SKM-1 (cell line): Measurements from ENCODE around the gene CACNA2D4.
"Not testable (repeated sequence)": the region's sequence is repeated elsewhere in the genome, so short reads cannot be mapped to it uniquely, and the experiment has no call there.

Experiments
- DNase-seq: peaks from one replicate; lab custom pipeline; 2025; ENCODE audit not compliant: unreplicated experiment; lab: John Stamatoyannopoulos, UW

Gene CACNA2D4

DNA sequence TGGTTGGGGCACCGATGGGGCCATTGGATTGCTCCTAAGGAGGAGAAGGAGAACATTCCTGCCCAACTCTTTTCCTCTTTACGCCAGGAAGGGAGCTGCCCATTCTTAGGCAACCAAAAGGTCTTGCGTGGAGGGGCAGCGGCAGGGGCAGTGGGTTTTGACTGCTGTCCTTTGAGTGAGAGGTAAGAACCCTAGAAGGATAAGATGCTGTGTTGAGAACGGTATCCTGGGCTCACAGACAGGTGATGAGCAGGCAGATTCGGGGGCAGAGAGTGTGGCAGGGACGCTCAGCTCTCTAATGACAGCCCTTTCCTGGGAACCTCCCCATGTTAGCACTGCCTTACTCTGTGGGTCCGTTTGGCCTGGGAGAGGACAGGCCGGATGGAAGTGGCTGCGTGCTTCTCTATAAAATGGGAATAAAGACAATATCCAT lies 84.8 kb downstream of the CACNA2D4 start:
- DNase-seq = no peak

DNA sequence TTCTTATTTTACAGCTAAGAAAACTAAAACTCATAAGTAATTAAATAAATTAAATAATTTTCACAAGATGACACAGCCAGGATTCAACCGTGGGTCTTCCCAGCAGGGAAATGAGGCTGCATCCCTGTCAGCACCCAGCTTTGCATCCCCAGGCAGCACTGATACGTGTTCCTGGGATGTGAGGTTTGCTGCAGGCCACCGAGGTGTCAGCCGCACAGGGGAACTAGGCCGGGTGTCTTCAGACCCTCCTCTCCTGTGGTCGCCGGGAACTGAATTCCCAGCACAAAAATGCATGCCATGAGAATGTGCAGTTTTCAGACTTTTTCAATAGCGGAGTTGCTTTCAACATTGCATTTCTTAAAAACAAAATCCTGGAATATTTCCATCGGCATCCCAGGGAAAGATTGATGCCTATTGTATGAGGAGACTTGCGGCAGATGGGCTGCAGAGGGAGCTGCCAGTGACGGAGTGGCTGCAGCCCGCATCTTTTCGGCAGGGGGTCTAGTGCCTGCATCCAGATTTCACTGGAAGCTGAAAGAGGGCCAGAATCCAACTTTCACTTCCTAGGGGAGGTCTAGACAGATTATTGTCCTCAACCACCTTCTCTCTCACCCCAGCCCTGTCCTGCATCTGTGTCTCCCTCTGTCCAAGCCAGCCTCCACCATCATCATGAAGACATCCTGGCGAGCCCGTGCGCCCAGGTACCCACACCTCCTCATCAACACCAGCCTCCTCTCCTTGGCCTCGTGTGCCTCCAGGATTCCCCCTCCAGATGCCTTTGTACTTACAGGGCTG lies 85.5 kb downstream of the CACNA2D4 start:
- no peak for DNase-seq

DNA sequence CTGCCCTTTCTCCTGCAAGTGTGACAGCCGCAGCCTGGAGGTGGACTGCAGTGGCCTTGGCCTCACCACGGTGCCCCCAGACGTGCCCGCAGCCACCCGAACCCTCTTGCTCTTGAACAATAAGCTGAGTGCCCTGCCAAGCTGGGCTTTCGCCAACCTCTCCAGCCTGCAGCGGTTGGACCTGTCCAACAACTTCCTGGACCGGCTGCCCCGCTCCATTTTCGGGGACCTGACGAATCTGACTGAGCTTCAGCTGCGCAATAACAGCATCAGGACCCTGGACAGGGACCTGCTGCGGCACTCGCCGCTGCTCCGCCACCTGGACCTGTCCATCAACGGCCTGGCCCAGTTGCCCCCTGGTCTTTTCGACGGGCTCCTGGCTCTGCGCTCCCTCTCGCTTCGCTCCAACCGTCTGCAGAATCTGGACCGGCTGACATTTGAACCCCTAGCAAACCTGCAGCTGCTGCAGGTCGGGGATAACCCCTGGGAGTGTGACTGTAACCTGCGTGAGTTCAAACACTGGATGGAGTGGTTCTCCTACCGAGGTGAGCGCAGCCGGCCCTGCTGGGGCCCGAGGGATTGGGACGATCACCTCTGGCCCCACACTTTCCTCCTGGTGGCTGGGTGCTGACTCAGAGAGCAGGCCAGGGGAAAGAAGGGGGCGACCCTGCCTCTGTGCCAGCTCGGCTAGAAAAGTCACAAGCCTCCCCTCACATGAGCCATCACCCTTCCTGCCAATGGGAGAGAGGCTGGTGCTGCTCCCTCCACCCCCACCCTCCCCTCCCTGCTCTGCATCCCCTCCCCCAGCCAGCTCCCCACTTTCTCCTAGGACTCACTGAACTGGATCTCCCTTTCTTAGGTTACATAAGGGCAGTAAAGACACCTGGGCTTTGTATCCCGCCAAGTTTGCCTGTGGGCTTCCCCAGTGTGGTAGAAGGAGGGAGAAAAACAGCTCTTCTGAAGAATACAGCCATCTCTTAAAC lies 87.2 kb downstream of the CACNA2D4 start:
- no peak for DNase-seq

DNA sequence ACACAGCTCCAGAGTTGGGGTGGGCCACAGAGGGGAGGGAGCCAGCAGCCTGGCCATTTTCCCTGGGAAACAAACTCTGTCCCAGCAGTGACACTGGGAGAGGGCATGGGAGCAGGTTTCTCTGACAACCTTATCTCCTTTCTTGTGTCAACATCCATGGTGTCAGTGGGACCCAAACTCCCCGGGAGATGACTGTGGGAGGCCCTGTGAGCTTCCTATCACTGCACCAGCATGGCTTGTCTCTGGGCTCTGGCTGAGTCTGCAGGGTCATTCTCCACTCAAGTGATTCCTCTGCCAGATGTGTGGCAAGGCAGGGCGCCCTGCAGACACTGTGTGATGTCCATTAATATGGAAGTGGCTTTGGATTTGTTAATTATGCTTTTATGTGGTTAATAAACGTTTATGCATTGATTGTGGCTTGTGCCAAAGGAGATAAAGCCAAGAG lies 88.0 kb downstream of the CACNA2D4 start:
- no peak for DNase-seq

DNA sequence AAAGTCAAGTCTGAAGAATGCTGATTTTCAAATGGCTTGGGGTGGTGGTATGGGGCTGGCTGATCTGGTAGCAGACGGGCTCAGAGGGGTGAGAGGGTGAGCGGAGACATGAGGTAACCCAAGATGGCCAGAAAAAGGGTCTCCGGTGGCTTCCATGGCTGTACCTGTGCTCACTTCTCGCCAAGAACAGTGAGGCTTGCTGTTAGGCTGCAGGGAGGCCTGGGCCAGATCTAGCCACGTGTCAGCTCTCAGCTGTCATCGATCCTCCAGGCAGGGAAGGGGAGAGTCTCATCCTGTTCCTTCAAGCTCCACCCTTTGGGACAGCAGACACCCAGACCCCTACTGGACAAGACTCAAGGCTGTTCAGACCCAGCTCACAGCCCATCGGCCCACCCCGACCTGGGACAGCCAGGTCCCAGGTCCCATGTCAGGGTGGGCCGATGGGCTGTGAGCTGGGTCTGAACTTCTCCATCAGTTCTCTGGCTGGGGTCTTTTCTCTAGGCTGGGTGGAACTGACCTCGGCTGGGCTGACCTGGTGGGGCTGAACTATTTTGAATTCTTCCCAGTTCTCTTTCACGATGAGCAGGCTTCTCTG lies 89.0 kb downstream of the CACNA2D4 start:
- no peak for DNase-seq

DNA sequence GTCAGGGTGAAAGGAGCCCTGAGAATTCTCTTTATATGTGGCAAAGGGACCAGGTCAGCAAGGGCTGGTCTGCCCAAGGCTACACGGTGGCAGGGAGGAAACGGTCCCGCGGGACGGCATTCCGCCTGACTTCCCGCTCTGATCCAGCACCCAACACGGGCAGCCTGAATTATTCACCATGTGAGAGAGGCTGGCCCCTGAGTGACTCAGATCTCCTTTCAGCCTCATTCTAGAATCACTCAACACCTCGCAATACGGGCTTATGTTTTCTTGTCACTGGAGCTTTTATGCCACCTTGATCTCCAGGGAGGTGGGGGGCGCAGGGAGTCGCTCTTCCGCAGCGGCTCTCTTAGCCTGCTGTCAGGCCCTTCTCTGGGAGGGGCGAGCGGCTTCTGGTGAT lies 89.6 kb downstream of the CACNA2D4 start:
- no peak for DNase-seq

DNA sequence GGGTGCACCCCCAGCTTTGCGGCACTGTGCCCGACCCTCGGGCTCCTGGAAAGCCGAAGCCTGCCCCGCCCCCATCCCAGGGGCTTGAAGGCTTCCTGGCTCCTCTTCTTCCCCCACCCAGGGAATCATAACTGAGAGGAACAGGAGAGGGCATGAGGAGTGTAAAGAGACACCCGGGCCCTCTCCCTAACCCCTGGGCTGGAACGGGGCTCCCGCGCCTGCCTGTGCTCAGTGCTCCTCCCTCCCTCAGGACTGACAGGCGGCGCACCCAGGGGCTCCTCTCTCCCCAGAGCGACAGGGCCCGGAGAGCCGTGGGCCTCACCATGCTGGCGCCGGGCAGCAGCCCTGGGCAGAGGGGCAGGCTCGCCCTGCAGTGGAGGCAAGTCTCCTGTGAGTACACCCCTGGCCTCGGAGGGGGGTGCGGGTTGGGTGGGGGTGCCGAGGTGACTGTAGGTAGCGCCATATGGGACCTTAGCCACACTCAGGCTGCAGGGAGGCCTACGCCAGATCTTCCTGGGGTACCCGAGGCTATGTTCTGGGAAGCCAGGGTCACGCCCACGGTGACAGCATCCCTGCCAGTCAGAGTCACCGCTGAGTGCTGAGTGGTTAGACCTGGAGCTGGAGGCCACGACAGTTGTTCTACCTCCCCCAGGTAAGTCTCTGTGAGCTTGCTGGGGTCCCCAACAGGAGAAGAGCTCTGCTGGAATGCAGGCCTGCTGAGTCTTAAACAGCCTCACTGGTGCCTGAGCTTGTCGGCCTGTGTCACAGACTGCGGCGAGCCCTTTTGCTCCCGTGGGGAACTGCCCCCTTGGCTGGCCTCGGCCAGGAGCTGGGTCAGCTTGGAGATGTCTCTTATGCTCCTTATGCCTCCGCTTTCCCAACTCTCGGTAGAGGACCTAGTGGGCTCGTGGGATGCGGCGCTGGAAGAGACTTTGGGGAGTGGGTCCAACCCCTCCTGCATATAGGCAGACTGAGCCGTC lies 90.3 kb downstream of the CACNA2D4 start:
- DNase-seq = no peak

DNA sequence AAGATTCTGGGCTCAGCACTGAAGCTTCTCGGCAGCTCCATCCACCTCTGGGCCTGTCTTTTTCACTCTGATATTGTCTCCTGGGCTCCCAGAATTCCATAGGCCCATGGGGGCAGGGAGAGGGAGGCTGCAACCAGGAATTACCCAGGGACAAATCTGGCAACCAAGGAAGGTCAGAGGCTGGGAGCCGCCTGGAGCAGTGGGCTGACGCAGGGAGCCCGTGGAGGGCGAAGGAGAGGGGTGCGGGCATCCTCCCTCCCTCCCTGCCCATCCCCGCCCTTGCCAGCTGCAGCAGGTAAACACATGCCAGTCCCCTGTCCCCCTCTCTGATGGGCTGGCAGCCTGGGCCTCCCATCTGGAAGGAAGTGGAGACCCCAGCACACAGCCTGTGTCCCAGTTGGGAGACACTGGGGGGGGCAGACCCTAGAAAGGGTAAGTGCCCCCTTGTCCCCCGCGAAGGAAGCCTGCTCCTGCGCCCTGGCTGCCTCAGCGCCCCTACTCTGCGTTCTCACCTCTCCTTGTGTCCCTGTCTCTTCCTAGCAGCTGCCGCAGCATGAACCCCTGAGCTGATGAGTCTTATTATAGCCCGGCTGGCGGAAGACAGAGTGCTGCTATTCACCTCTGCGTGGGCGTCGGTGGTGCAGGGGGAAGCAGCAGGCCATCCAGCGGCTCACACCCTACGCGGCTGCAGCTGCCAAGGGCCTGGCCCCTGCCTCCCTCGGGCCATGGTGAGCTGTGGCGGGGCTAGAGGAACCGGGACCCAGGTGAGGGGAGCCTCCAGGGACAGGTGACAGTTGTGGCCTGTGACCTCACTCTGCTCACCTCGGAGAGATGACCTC lies 91.4 kb downstream of the CACNA2D4 start:
- no peak for DNase-seq

DNA sequence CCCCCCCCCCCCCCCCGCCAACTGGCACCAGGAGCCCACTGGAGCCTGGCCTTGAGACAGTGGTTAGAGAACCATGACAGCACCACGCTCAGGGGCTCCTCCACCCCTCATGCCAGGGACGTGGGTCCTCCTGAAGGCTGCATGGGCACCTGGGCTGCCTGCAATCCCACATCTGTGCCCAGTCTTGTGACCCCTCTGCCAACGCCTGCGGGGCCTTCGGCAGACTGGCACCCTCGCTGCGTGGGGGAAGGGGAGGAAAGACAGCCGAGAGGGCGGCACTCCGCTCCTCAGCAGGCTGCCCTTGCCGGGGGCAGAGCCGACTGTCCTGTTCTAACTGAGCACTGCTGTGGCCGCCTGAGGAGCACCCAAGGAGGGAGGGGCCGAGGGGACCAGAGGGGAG lies 92.1 kb downstream of the CACNA2D4 start:
- no peak for DNase-seq

DNA sequence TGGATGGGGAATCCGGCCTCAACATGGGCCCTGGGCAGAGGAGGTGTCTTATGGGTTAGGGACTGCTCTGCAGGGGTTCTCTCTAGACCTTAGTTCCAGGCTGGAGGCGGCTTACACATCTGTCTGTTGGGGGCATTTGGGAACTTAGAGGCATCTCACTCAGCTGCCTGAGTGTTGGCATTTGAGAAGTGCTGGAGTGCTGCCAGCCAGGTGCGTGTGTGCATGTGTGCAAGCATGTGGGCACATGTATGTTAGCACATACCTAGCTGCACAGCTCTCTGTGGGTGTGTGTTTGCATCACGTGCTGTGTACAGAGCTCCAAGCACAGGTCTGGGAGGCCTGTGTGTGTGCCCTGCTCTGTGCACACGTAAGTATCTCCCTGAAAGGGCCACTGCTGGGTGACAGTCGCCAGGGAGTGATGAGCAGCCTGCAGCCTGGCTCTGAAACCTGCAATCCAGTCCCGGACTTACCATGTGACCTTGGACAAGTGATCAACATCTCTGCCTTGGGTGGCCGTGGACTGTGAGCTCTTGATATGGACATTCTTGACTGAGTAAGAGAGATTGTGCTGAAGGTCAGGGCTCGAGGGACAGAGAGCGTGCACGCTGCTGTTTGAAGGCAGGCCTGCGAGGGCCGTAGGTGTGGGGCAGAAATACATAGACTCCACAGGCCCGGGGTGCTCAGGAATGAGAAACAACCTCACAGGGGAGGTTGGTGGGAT lies 92.9 kb downstream of the CACNA2D4 start:
- DNase-seq = no peak

DNA sequence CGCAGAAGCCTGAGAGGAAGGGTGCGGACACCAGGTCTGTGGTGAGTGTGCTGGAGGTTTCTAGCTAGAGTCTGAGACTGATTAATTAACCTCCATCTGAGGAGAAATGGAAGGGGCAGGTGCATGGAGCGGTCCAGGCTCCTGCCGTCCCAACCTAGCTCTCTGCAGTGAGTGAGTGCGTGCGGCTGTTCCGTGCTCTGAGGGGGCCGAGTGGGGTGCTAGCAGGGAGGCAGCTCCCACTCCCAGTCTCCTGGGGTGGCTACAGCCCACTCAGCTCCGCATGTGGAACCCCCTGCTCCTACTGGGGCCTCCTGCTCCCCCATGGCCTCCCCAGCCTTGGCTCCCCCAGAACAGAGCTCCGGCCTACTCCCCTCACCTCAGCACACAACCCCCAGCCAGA lies 95.2 kb downstream of the CACNA2D4 start:
- no peak for DNase-seq

DNA sequence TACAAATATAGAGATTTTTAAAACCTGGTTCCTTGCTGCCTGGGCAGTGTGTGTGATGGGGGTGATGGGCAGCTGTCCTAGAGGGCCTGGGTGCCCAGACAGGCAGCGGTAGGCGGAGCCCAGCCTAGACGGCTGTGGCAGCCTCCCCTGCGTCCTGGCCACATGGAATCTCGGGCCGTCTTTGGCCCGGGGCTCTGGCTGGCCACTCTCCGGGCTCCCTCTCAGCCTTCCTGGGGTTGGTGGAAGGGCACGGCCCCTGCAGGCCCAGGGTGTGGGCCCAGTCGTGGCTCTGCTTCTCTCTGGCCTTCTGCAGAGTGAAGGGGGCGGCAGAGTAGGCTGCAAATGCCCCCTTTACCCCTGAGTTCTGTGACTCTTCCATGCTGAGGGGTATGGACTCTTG lies 95.8 kb downstream of the CACNA2D4 start:
- DNase-seq = no peak

DNA sequence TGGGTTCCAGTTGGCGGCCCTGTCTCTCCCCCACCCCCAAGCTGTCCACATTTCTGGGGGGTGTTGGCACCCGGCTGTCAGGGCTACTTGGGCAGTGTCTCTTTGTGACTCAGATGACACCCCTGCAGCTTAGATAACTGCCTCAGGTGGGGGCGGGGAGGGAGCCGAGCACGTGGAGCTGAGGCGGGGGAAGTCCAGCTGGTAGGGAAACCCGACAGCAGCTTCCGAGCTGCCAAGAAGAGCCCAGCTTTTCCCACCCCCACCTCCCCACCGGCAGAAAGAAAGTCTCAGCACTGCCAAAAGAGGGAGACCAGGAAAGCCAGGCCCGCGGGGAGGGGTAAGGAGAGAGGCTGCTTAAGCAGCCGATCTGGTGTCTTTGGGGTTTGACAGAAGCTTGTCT lies 96.6 kb downstream of the CACNA2D4 start:
- no peak for DNase-seq

DNA sequence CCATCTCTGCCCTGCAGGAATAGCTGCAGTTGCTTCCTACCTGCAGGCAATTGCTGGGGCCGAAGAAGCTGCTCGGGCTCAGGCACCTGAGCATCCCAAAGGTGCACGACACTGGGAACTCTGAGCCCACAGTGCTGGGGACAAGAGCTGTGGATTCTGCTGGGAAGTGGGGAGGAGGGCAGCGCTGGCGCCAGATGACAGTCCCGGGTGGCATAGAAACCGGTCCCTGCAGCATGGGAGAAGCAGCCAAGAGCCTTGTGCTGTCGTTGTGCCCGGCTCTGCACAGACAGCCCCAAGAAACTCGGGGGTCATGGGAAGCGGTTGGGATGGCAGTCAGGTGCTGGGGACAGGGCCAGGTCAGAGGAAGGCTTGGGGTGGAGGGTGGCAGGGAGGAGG lies 97.6 kb downstream of the CACNA2D4 start:
- DNase-seq = no peak

DNA sequence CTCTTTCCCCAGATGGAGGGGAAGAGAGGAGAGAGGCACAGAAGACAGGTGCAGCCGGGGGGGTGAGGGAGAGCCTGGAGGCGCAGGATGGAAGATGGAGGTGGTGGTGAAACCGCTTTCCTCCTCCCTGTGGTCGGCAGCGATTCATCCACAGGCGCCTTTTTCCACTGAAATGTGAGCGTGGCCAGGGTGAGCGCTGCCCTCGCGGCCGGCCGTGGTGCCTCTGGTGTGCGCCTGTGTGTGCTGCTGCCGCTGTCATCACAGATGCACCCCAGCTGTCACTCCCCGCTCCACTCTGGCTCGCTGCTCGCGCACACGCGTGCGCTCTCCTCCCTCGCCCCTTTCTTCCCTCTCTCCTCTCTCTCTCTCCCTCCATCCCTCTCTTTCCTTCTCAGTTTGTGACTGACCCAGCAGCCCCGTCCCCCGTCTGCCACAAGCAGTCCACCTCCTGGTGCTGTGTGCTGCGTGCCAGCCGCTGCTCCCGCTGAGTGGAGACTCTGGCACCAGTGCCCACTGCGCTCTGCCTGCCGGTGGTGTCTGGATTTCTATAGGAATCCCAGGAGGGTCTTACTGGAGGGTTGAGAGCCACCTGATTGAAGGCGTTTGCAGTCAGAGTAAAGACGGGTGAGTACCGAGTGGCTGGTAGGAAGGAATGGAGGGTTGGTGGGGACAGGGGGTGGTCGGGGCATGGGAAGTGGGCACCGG lies 98.1 kb downstream of the CACNA2D4 start, which contains the start of gene LRTM2:
Gene LRTM2 (plus strand): TSS at position 375 of the 705 bp plus-strand sequence. CDS start 7,584 bp downstream, outside the sequence.
- DNase-seq = no peak

DNA sequence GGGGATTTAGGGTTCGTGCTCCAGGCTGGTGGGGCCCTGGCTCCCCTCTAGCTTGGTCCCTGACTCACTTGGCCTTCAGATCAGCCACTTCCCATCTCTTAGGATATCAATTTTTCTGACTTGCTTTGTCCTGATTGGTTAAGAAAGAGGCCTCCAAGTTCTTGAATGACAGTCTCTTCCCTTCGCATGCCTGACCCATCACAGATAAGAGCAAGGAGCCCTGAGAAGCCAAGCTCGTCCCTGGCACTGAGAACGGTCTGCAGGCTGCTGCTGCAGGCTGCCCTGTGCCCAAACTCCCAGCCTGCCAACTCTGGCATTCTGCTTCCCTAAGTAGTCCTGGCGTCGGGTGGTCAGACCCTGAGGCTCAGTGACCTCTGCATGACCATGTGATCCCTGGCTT lies 98.9 kb downstream of the CACNA2D4 start:
- DNase-seq = no peak

DNA sequence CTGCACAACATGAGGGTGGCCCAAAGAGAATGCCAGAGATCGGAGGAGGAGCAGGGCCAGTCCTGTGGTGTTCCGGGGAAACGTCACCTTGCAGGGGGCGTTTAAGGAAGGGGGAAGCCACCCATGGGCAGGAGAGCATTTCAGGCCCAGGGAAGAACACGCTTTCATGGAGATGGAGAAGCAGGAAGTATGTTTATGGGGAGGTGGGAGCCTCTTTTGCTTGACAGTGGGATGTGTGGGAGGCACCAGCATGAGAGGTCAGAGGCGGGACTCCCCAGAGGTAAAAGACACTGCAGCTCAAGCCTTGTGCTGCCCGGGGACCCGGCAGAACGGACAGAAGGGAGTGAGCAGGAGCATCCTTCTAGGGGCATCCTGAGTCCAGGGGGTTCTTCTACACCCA lies 99.4 kb downstream of the CACNA2D4 start:
- DNase-seq = no peak

DNA sequence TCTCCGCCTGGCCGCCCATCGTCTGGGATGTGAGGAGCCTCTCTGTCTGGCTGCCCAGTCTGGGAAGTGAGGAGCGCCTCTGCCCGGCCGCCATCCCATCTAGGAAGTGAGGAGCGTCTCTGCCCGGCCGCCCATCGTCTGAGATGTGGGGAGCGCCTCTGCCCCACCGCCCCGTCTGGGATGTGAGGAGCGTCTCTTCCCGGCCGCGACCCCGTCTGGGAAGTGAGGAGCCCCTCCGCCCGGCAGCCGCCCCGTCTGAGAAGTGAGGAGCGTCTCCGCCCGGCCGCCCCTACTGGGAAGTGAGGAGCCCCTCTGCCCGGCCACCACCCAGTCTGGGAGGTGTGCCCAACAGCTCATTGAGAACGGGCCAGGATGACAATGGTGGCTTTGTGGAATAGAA lies 100.5 kb downstream of the CACNA2D4 start:
- not testable (repeated sequence) for DNase-seq
